ENCODE data around the gene EIF4B.

DNA sequence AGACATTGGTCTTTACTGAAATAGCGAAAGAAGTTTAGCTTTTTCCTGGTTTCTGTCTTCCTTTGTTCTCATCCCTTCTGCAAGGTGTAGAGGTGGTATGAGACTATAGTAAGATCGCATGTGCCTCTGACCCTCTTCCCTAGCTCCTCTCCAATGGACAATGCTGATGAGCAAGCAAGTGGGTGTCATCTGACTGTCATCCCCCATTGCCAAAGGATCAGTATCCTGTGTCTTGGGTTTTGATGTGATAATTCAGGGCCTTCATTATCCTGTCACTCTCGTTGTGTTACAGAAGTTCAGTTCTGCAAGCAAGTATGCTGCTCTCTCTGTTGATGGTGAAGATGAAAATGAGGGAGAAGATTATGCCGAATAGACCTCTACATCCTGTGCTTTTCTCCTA, 33.6 kb downstream of the EIF4B start:
- TF ChIP-seq, protein P1, sequence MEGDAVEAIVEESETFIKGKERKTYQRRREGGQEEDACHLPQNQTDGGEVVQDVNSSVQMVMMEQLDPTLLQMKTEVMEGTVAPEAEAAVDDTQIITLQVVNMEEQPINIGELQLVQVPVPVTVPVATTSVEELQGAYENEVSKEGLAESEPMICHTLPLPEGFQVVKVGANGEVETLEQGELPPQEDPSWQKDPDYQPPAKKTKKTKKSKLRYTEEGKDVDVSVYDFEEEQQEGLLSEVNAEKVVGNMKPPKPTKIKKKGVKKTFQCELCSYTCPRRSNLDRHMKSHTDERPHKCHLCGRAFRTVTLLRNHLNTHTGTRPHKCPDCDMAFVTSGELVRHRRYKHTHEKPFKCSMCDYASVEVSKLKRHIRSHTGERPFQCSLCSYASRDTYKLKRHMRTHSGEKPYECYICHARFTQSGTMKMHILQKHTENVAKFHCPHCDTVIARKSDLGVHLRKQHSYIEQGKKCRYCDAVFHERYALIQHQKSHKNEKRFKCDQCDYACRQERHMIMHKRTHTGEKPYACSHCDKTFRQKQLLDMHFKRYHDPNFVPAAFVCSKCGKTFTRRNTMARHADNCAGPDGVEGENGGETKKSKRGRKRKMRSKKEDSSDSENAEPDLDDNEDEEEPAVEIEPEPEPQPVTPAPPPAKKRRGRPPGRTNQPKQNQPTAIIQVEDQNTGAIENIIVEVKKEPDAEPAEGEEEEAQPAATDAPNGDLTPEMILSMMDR (IDR thresholded peaks at IDR 0.05; ENCODE audit: low read length) = no peak
- TF ChIP-seq EZH2 (IDR thresholded peaks at IDR 0.05; ENCODE audit: borderline replicate concordance, low read length) = no peak
